CD14-positive monocyte (primary cell): Measurements from ENCODE around the gene TDRD7. TPM values are rescaled to one million over a fixed set of nuclear protein-coding genes. Genes with fewer than 3 reads are reported as not detected.

Experiments
- DNase-seq, 3 donors: peaks; one replicate each; pipeline ENCODE4 v3.0.0-alpha.2; 2011 to 2022
- H2AFZ ChIP-seq: 2 replicates; pipeline ENCODE4 v1.6.0; 2012; ENCODE audit warnings: mild to moderate bottlenecking, low read depth, low read length, inconsistent platforms; ENCODE audit not compliant: insufficient read depth, poor library complexity, severe bottlenecking
- H3K27ac ChIP-seq, 2 donors: 1 replicate in 1 of 2; 2 replicates in 1 of 2; pipeline ENCODE4 v1.5.1; 2012 to 2013; ENCODE audit warnings: low read length in 2 of 2, control low read depth in 1 of 2, inconsistent platforms in 1 of 2, low read depth in 1 of 2, mild to moderate bottlenecking in 1 of 2
- H3K27me3 ChIP-seq, 2 donors: one replicate each; pipeline versions ENCODE4 v1.6.0 to v1.6.1; 2011 to 2013; ENCODE audit warnings: low read length in 2 of 2; ENCODE audit not compliant: control insufficient read depth in 2 of 2, insufficient read depth in 2 of 2
- H3K36me3 ChIP-seq, 2 donors: replicated peaks in 1 of 2; 1 replicate in 1 of 2; 2 replicates in 1 of 2; pipeline versions ENCODE4 v1.5.1 to v1.6.1; 2012 to 2013; ENCODE audit warnings: low read length in 2 of 2, control low read depth in 1 of 2, inconsistent platforms in 1 of 2, mild to moderate bottlenecking in 1 of 2; ENCODE audit not compliant: insufficient read depth in 2 of 2, control insufficient read depth in 1 of 2
- H3K4me1 ChIP-seq, 2 donors: 1 replicate in 1 of 2; 2 replicates in 1 of 2; pipeline versions ENCODE4 v1.5.1 to v1.6.1; 2012 to 2013; ENCODE audit warnings: low read length in 2 of 2, control low read depth in 1 of 2, inconsistent platforms in 1 of 2, mild to moderate bottlenecking in 1 of 2, moderate library complexity in 1 of 2; ENCODE audit not compliant: insufficient read depth in 2 of 2, control insufficient read depth in 1 of 2
- H3K4me2 ChIP-seq: replicated peaks from 2 replicates; pipeline ENCODE3; 2012; ENCODE audit warnings: low read length, moderate library complexity, mild to moderate bottlenecking; ENCODE audit not compliant: poor library complexity, severe bottlenecking; ENCODE audit errors: extremely low read depth
- H3K4me3 ChIP-seq, 3 experiments: fragments of 200-600 bp in 1 of 3; sonication (generic) in 1 of 3; replicated peaks in 1 of 3; 1 replicate in 2 of 3; 2 replicates in 1 of 3; pipeline ENCODE4 v1.5.1; 2011 to 2013; ENCODE audit warnings: low read length in 3 of 3, mild to moderate bottlenecking in 3 of 3, control low read depth in 2 of 3, low read depth in 2 of 3, inconsistent platforms in 1 of 3, moderate library complexity in 1 of 3
- H3K79me2 ChIP-seq: 2 replicates; pipeline ENCODE4 v1.6.0; 2012; ENCODE audit warnings: mild to moderate bottlenecking, control low read depth, inconsistent platforms, low read length, moderate library complexity; ENCODE audit not compliant: insufficient read depth
- H3K9ac ChIP-seq: 2 replicates; pipeline ENCODE4 v1.6.0; 2017; ENCODE audit warnings: low read length, mild to moderate bottlenecking; ENCODE audit not compliant: insufficient read depth, poor library complexity, severe bottlenecking
- H3K9me3 ChIP-seq, 2 donors: replicated peaks in 1 of 2; 1 replicate in 1 of 2; 2 replicates in 1 of 2; pipeline versions ENCODE4 v1.5.1 to v1.6.1; 2012 to 2013; ENCODE audit warnings: low read length in 2 of 2, control low read depth in 1 of 2; ENCODE audit not compliant: control insufficient read depth in 1 of 2, insufficient read depth in 1 of 2
- H4K20me1 ChIP-seq: 2 replicates; pipeline ENCODE4 v1.6.0; 2012; ENCODE audit warnings: mild to moderate bottlenecking, low read length, control low read depth, moderate library complexity; ENCODE audit not compliant: insufficient read depth
- H3K27ac Mint-ChIP-seq, 7 donors: one replicate each; pipeline ENCODE4 v1.8.0; 2020; ENCODE audit warnings: mild to moderate bottlenecking in 7 of 7, mixed read lengths in 7 of 7, moderate library complexity in 6 of 7, inconsistent platforms in 2 of 7
- H3K27me3 Mint-ChIP-seq, 3 donors: one replicate each; pipeline ENCODE4 v1.8.0; 2021 to 2022; ENCODE audit warnings: low read depth in 3 of 3, mild to moderate bottlenecking in 3 of 3, mixed read lengths in 3 of 3, moderate library complexity in 3 of 3, inconsistent platforms in 1 of 3
- H3K36me3 Mint-ChIP-seq, 2 donors: one replicate each; pipeline ENCODE4 v1.8.0; 2020; ENCODE audit warnings: mixed read lengths in 2 of 2, inconsistent platforms in 1 of 2, mild to moderate bottlenecking in 1 of 2
- H3K4me1 Mint-ChIP-seq: one replicate; pipeline ENCODE4 v1.8.0; 2020; ENCODE audit warnings: mild to moderate bottlenecking, mixed read lengths
- H3K4me3 Mint-ChIP-seq, 2 donors: one replicate each; pipeline ENCODE4 v1.8.0; 2020; ENCODE audit warnings: mild to moderate bottlenecking in 2 of 2, mixed read lengths in 2 of 2, moderate library complexity in 1 of 2
- H3K9me3 Mint-ChIP-seq, 7 donors: one replicate each; pipeline ENCODE4 v1.8.0; 2020 to 2022; ENCODE audit warnings: mixed read lengths in 7 of 7, mild to moderate bottlenecking in 6 of 7, moderate library complexity in 6 of 7, inconsistent platforms in 2 of 7
- WGBS: methylation state at CpG from one replicate; pipeline ENCODE4 v1.1.5; 2013; ENCODE audit warnings: missing lambda C conversion rate; ENCODE audit not compliant: insufficient coverage; 5-methylcytosine and 5-hydroxymethylcytosine counted together
- intact Hi-C, 2 donors: fragments of 100-400 bp; cut with micrococcal nuclease; formaldehyde crosslinking; loops; one replicate each; pipeline versions ENCODE4 v1.15.0 to v1.15.1; 2023
- polyA plus RNA-seq, 3 donors: library from polyadenylated mRNA; depleted of rRNA in 1 of 3; unstranded in 2 of 3; stranded (reverse) in 1 of 3; fragments of 300-500 nt in 2 of 3; fragments of >200 nt in 1 of 3; fragmentation: Illumina TruSeq in 2 of 3; gene quantifications; 1 replicate in 2 of 3; 2 replicates in 1 of 3; pipeline ENCODE4 v1.2.3, GENCODE V29; 2012 to 2021
- TF ChIP-seq, protein P1 (sequence below): fragments of 200-600 bp; IDR thresholded peaks from one replicate; pipeline ENCODE4 v1.8.0; 2022; ENCODE audit warnings: antibody characterized with exemption, mild to moderate bottlenecking

TDRD7 gene
- polyA plus RNA-seq, 3 donors = 8.1 to 12.0 (median 11.1) TPM

DNA sequence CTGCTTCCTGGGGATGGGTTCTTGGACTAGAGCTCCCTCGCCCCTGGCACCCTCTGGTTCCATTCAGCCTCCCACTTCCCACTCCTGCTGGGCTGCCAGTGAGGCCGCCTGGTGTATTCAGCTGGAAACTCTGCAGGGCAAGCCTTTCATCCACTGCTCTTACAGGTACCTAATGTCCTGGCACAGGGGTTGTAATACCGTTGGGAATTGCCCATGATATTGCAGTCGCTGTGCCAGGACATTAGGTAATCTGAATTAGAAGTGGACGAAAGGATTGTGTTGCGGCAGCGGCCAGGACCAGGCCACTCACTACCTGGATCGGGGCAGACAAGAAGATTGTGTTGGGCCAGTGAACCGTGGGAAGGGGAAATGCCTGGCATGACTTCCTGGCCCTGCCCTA is 102.6 kb downstream of the TDRD7 start:
- Histone ChIP-seq H3K9me3 (no peaks in the 10 kb centered on the region), H3K4me2 (no peak overlapping the region), H3K4me1 (no peaks in the 10 kb centered on the region), H3K27ac (no peak overlapping the region), H3K36me3 (no peaks in the 10 kb centered on the region), H3K79me2 (no peaks in the 10 kb centered on the region), H3K9ac (no peak overlapping the region), H3K4me3 (no peak overlapping the region), H4K20me1 (no peaks in the 10 kb centered on the region), H3K27me3 (peaks cover 11 to 18% of the 10 kb centered on the region in 2 donors), H2AFZ (no peak overlapping the region)
- Mint-ChIP-seq H3K9me3 (peaks cover 0 to 2% (median 0%) of the 10 kb centered on the region in 7 donors), H3K4me1 (peaks cover 7% of the 10 kb centered on the region), H3K4me3 (no peak overlapping the region), H3K36me3 (no peaks in the 10 kb centered on the region), H3K27ac (no peak overlapping the region), H3K27me3 (peaks cover 17 to 26% (median 19%) of the 10 kb centered on the region in 3 donors)
- TF ChIP-seq, protein P1, sequence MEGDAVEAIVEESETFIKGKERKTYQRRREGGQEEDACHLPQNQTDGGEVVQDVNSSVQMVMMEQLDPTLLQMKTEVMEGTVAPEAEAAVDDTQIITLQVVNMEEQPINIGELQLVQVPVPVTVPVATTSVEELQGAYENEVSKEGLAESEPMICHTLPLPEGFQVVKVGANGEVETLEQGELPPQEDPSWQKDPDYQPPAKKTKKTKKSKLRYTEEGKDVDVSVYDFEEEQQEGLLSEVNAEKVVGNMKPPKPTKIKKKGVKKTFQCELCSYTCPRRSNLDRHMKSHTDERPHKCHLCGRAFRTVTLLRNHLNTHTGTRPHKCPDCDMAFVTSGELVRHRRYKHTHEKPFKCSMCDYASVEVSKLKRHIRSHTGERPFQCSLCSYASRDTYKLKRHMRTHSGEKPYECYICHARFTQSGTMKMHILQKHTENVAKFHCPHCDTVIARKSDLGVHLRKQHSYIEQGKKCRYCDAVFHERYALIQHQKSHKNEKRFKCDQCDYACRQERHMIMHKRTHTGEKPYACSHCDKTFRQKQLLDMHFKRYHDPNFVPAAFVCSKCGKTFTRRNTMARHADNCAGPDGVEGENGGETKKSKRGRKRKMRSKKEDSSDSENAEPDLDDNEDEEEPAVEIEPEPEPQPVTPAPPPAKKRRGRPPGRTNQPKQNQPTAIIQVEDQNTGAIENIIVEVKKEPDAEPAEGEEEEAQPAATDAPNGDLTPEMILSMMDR = no peak
- no peak for DNase-seq
- intact Hi-C loops = no loop called here
- 79% methylated on average over 9 of the region's 9 CpGs for WGBS

DNA sequence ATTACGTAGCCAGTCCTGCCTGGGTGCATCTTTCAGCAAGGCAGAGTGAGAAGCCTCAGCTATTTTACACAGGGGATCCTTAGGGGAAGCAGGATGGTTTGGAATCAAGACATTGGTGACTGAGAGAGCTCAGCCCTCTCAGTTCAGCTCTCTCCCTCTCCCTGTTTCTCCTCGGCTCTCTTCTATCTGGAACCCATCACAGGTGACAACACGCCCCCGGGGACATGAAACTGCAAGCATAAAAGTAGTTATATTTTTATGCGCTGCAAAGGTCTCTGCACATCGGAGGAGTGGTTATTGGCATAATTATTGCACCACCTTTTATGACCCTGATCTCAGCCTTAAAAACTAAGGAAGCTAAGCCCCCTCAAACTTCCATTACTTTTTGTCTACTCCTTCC is 103.8 kb downstream of the TDRD7 start:
- Histone ChIP-seq H3K27me3 (peaks cover 12 to 20% of the 10 kb centered on the region in 2 donors), H3K4me3 (no peak overlapping the region), H3K9ac (no peak overlapping the region), H3K4me2 (no peak overlapping the region), H3K27ac (no peak overlapping the region), H3K79me2 (no peaks in the 10 kb centered on the region), H3K9me3 (no peaks in the 10 kb centered on the region), H2AFZ (no peak overlapping the region), H3K4me1 (no peaks in the 10 kb centered on the region), H3K36me3 (no peaks in the 10 kb centered on the region), H4K20me1 (no peaks in the 10 kb centered on the region)
- TF ChIP-seq, protein P1 = no peak
- Mint-ChIP-seq H3K27ac (no peak overlapping the region), H3K36me3 (no peaks in the 10 kb centered on the region), H3K9me3 (peaks cover 0 to 2% (median 0%) of the 10 kb centered on the region in 7 donors), H3K27me3 (peaks cover 19 to 29% (median 24%) of the 10 kb centered on the region in 3 donors), H3K4me3 (no peak overlapping the region), H3K4me1 (peaks cover 7% of the 10 kb centered on the region)
- intact Hi-C loops = no loop called here
- no peak for DNase-seq
- WGBS = 100% methylated on average over 1 of the region's 6 CpGs
